DMS114 treated with DMSO at 0.1 percent for 48 hours (cell line): ENCODE data around the gene CCSAP.
"Not testable (repeated sequence)": the region's sequence is repeated elsewhere in the genome, so short reads cannot be mapped to it uniquely, and the experiment has no call there.

Source experiments
- DNase-seq: peaks from one replicate; lab custom pipeline; 2025; ENCODE audit not compliant: unreplicated experiment; lab: John Stamatoyannopoulos, UW

Gene CCSAP

GRCh38 chr1:229342656-229343569 lies at the start of gene CCSAP:
Gene CCSAP (minus strand): TSS chr1:229343047. CDS start chr1:229342465, 582 bp downstream.
- peak; percentile 17 for DNase-seq

GRCh38 chr1:229390130-229390529 lies 47.3 kb upstream of the CCSAP start:
- DNase-seq: no peak

- no peak for DNase-seq
These were observed 46.2 kb upstream of the CCSAP start for GRCh38 chr1:229388897-229389580.

- DNase-seq: no peak
These were observed 43.1 kb upstream of the CCSAP start for GRCh38 chr1:229385853-229386456.

- DNase-seq: no peak
These were observed 42.0 kb upstream of the CCSAP start for GRCh38 chr1:229384822-229385221.

- DNase-seq: no peak
These were observed 41.1 kb upstream of the CCSAP start for GRCh38 chr1:229383961-229384360.

- no peak for DNase-seq
These were observed 40.3 kb upstream of the CCSAP start for GRCh38 chr1:229383188-229383587.

GRCh38 chr1:229381234-229381633 lies 38.4 kb upstream of the CCSAP start:
- DNase-seq: no peak

- DNase-seq: no peak
These were observed 37.8 kb upstream of the CCSAP start for GRCh38 chr1:229380536-229381160.

GRCh38 chr1:229379846-229380245 lies 37.0 kb upstream of the CCSAP start:
- no peak for DNase-seq

GRCh38 chr1:229378586-229379367 lies 35.9 kb upstream of the CCSAP start:
- no peak for DNase-seq

- DNase-seq: not testable (repeated sequence)
These were observed 35.2 kb upstream of the CCSAP start for GRCh38 chr1:229378035-229378434.

- no peak for DNase-seq
These were observed 34.6 kb upstream of the CCSAP start for GRCh38 chr1:229377429-229377828.

GRCh38 chr1:229376521-229376920 lies 33.7 kb upstream of the CCSAP start:
- no peak for DNase-seq

- DNase-seq: no peak
These were observed 31.6 kb upstream of the CCSAP start for GRCh38 chr1:229374485-229374884.

- DNase-seq: no peak
These were observed 30.5 kb upstream of the CCSAP start for GRCh38 chr1:229373395-229373794.

- DNase-seq: no peak
These were observed 29.4 kb upstream of the CCSAP start for GRCh38 chr1:229372251-229372650.

GRCh38 chr1:229371624-229372023 lies 28.8 kb upstream of the CCSAP start:
- no peak for DNase-seq

GRCh38 chr1:229370601-229371021 lies 27.8 kb upstream of the CCSAP start:
- no peak for DNase-seq

- DNase-seq: no peak
These were observed 25.5 kb upstream of the CCSAP start for GRCh38 chr1:229368347-229368746.
